Neural progenitor cell (in vitro differentiated cells): ENCODE results near the gene CFAP54.

Experiments
- EZH2 ChIP-seq: fragments of 200-600 bp; sonication (generic); IDR thresholded peaks from 2 replicates; pipeline ENCODE4 v1.6.1; 2017; ENCODE audit warnings: antibody characterized with exemption, mild to moderate bottlenecking, moderate library complexity
- EZH2phosphoT487 ChIP-seq: fragments of 200-600 bp; sonication (generic); IDR thresholded peaks from 2 replicates; pipeline ENCODE4 v1.6.1; 2017; ENCODE audit warnings: antibody characterized with exemption
- TF ChIP-seq, protein P1 (sequence below): fragments of 200-600 bp; sonication (generic); IDR thresholded peaks from 2 replicates; pipeline ENCODE4 v1.5.1; 2017; ENCODE audit warnings: antibody characterized with exemption, mild to moderate bottlenecking

- TF ChIP-seq EZH2phosphoT487 (no peak), EZH2 (no peak)
- TF ChIP-seq, protein P1, sequence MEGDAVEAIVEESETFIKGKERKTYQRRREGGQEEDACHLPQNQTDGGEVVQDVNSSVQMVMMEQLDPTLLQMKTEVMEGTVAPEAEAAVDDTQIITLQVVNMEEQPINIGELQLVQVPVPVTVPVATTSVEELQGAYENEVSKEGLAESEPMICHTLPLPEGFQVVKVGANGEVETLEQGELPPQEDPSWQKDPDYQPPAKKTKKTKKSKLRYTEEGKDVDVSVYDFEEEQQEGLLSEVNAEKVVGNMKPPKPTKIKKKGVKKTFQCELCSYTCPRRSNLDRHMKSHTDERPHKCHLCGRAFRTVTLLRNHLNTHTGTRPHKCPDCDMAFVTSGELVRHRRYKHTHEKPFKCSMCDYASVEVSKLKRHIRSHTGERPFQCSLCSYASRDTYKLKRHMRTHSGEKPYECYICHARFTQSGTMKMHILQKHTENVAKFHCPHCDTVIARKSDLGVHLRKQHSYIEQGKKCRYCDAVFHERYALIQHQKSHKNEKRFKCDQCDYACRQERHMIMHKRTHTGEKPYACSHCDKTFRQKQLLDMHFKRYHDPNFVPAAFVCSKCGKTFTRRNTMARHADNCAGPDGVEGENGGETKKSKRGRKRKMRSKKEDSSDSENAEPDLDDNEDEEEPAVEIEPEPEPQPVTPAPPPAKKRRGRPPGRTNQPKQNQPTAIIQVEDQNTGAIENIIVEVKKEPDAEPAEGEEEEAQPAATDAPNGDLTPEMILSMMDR = no peak
These were observed 17.0 kb upstream of the CFAP54 start for GRCh38 chr12:96472384-96472783.
